Dedifferentiated amniotic fluid mesenchymal stem cell (primary cell): ENCODE measurements around the gene DCDC1.

Experiments used
- DNase-seq: peaks from one replicate; pipeline ENCODE4 v3.0.0-alpha.2; 2016; ENCODE audit errors: extremely low spot score

DCDC1 gene

GRCh38 chr11:31233425-31233824 lies 136.1 kb downstream of the DCDC1 start:
- DNase-seq, result no peak

GRCh38 chr11:31231601-31232000 lies 137.9 kb downstream of the DCDC1 start:
- DNase-seq, result no peak

GRCh38 chr11:31218847-31219246 lies 150.7 kb downstream of the DCDC1 start:
- no peak for DNase-seq

GRCh38 chr11:31214372-31214771 lies 155.2 kb downstream of the DCDC1 start:
- no peak for DNase-seq

- no peak for DNase-seq
These were observed 170.2 kb downstream of the DCDC1 start for GRCh38 chr11:31199378-31199777.

GRCh38 chr11:31173926-31174680 lies 195.4 kb downstream of the DCDC1 start:
- DNase-seq, result no peak

GRCh38 chr11:31160504-31161422 lies 208.8 kb downstream of the DCDC1 start:
- DNase-seq, result no peak

GRCh38 chr11:31150841-31151240 lies 218.7 kb downstream of the DCDC1 start:
- DNase-seq, result no peak

- no peak for DNase-seq
These were observed 219.5 kb downstream of the DCDC1 start for GRCh38 chr11:31150011-31150410.

- DNase-seq, result no peak
These were observed 227.8 kb downstream of the DCDC1 start for GRCh38 chr11:31141789-31142188.

GRCh38 chr11:31139479-31139878 lies 230.1 kb downstream of the DCDC1 start:
- no peak for DNase-seq

GRCh38 chr11:31132531-31133421 lies 236.8 kb downstream of the DCDC1 start:
- DNase-seq, result no peak

- no peak for DNase-seq
These were observed 237.8 kb downstream of the DCDC1 start for GRCh38 chr11:31131760-31132159.

GRCh38 chr11:31127290-31127689 lies 242.2 kb downstream of the DCDC1 start:
- DNase-seq, result no peak

- no peak for DNase-seq
These were observed 249.1 kb downstream of the DCDC1 start for GRCh38 chr11:31120428-31120827.

- DNase-seq, result no peak
These were observed 251.0 kb downstream of the DCDC1 start for GRCh38 chr11:31118566-31118965.

- DNase-seq, result no peak
These were observed 252.5 kb downstream of the DCDC1 start for GRCh38 chr11:31117038-31117437.

- DNase-seq, result no peak
These were observed 255.1 kb downstream of the DCDC1 start for GRCh38 chr11:31114442-31114841.

- DNase-seq, result no peak
These were observed 258.7 kb downstream of the DCDC1 start for GRCh38 chr11:31110830-31111229.

GRCh38 chr11:31109446-31109845 lies 260.1 kb downstream of the DCDC1 start:
- no peak for DNase-seq

GRCh38 chr11:31107649-31108048 lies 261.9 kb downstream of the DCDC1 start:
- DNase-seq, result no peak
